GM12878 (cell line): ENCODE data around the gene TMEM186. TPM values are rescaled to one million over a fixed set of nuclear protein-coding genes. Genes with fewer than 3 reads are reported as not detected.

Source experiments
- ATAC-seq: fragments of 200-7000 bp; cut with Tn5 transposase; 3 replicates; pipeline ENCODE4 v1.9.1; 2020; ENCODE audit warnings: mild to moderate bottlenecking, moderate library complexity
- BruUV-seq: library from RNA; stranded (reverse); fragments of 400-500 nt; replicated peaks from 2 replicates; lab custom pipeline; 2021; lab: Mats Ljungman, UMichigan
- CTCF ChIA-PET: fragments of 300-600 bp; sonication (Branson Sonifier 250); formaldehyde crosslinking; extraction: SDS; loops from one replicate; lab custom pipeline; 2021; ENCODE audit warnings: inconsistent platforms; lab: Yijun Ruan, JAX
- POLR2A ChIA-PET: fragments of 350-600 bp; formaldehyde crosslinking; extraction: SDS; loops from one replicate; lab custom pipeline; 2021; ENCODE audit warnings: inconsistent platforms; lab: Charles Lee
- RAD21 ChIA-PET: fragments of 300-600 bp; sonication (Branson Sonifier 250); formaldehyde crosslinking; loops from one replicate; lab custom pipeline; 2023; ENCODE audit warnings: antibody characterized with exemption; ENCODE audit not compliant: unreplicated experiment; lab: Charles Lee
- SMC1A ChIA-PET: fragments of 300-600 bp; sonication (Branson Sonifier 250); formaldehyde crosslinking; loops from one replicate; lab custom pipeline; 2023; ENCODE audit not compliant: unreplicated experiment, uncharacterized antibody; lab: Charles Lee
- DNase-seq: peaks from one replicate; pipeline ENCODE4 v3.0.0-alpha.2; 2011; ENCODE audit warnings: low read depth, low spot score
- FAIRE-seq: peaks from 3 replicates; lab custom pipeline; 2011; peaks lifted over from hg19 to GRCh38; lab: Jason Lieb, UNC
- H2AFZ ChIP-seq: 2 replicates; pipeline ENCODE4 v1.6.0; 2011; ENCODE audit warnings: low read depth, low read length, control low read depth; ENCODE audit not compliant: control insufficient read depth
- H3K27ac ChIP-seq: 2 replicates; pipeline ENCODE4 v1.5.1; 2011; ENCODE audit warnings: control low read depth; ENCODE audit not compliant: control insufficient read depth, insufficient read depth
- H3K27me3 ChIP-seq, 2 experiments: replicated peaks in 1 of 2; 2 replicates each; pipeline versions ENCODE4 v1.6.0 to v1.6.1; 2011; ENCODE audit warnings: low read length in 1 of 2; ENCODE audit not compliant: control insufficient read depth in 2 of 2, insufficient read depth in 2 of 2
- H3K36me3 ChIP-seq, 2 experiments: 2 replicates each; pipeline ENCODE4 v1.5.1; 2011; ENCODE audit warnings: low read length in 1 of 2; ENCODE audit not compliant: control insufficient read depth in 2 of 2, insufficient read depth in 2 of 2
- H3K4me1 ChIP-seq: 2 replicates; pipeline ENCODE4 v1.6.1; 2011; ENCODE audit warnings: mild to moderate bottlenecking, low read length, moderate library complexity, mixed read lengths; ENCODE audit not compliant: control insufficient read depth, insufficient read depth
- H3K4me2 ChIP-seq: 2 replicates; pipeline ENCODE4 v1.6.0; 2011; ENCODE audit warnings: control low read depth; ENCODE audit not compliant: control insufficient read depth, insufficient read depth
- H3K4me3 ChIP-seq: fragments of 200-600 bp; sonication (generic); 2 replicates; pipeline ENCODE4 v1.5.1; 2016
- H3K79me2 ChIP-seq: 2 replicates; pipeline ENCODE4 v1.6.0; 2011; ENCODE audit warnings: low read length; ENCODE audit not compliant: control insufficient read depth, insufficient read depth
- H3K9ac ChIP-seq: 2 replicates; pipeline ENCODE4 v1.8.0; 2011; ENCODE audit warnings: low read length, control low read depth, mixed read lengths; ENCODE audit not compliant: control insufficient read depth, insufficient read depth
- H3K9me3 ChIP-seq: replicated peaks from 3 replicates; pipeline ENCODE4 v1.5.1; 2011; ENCODE audit warnings: mild to moderate bottlenecking, low read length; ENCODE audit not compliant: control insufficient read depth, insufficient read depth
- H4K20me1 ChIP-seq: 2 replicates; pipeline ENCODE4 v1.6.0; 2011; ENCODE audit not compliant: control insufficient read depth, insufficient read depth
- ATF3 ChIP-seq: IDR thresholded peaks from 2 replicates; pipeline ENCODE4 v1.6.1; 2011; ENCODE audit warnings: low read depth, mild to moderate bottlenecking, low read length, moderate library complexity, borderline replicate concordance; ENCODE audit errors: extremely low read depth
- BCLAF1 ChIP-seq: fragments of 450-650 bp; IDR thresholded peaks from 2 replicates; pipeline ENCODE4 v1.6.1; 2017; ENCODE audit warnings: antibody characterized with exemption, mild to moderate bottlenecking, moderate library complexity
- E2F8 ChIP-seq: fragments of 450-650 bp; IDR thresholded peaks from 2 replicates; pipeline ENCODE4 v1.6.1; 2018; ENCODE audit warnings: mild to moderate bottlenecking, low read depth, moderate library complexity; ENCODE audit not compliant: partially characterized antibody
- MAX ChIP-seq: IDR thresholded peaks from 2 replicates; pipeline ENCODE4 v1.6.1; 2012; ENCODE audit warnings: low read depth, low read length, improper control_type of control experiment
- NFYA ChIP-seq: IDR thresholded peaks from 2 replicates; pipeline ENCODE4 v1.6.1; 2011; ENCODE audit warnings: low read depth, mild to moderate bottlenecking, low read length, improper control_type of control experiment, borderline replicate concordance
- NR2C1 ChIP-seq: fragments of 450-650 bp; IDR thresholded peaks from 2 replicates; pipeline ENCODE4 v1.6.1; 2017; ENCODE audit warnings: antibody characterized with exemption, mild to moderate bottlenecking, moderate library complexity
- PKNOX1 ChIP-seq: fragments of 450-650 bp; IDR thresholded peaks from 2 replicates; pipeline ENCODE4 v1.6.1; 2016; ENCODE audit warnings: mild to moderate bottlenecking
- RAD21 ChIP-seq: IDR thresholded peaks from 2 replicates; pipeline ENCODE4 v1.6.1; 2011; ENCODE audit warnings: mild to moderate bottlenecking, low read depth, low read length, moderate library complexity; ENCODE audit not compliant: insufficient read depth
- TARDBP ChIP-seq: IDR thresholded peaks from 2 replicates; pipeline ENCODE4 v1.6.1; 2016; ENCODE audit warnings: borderline replicate concordance
- ZBTB33 ChIP-seq: fragments of 450-650 bp; IDR thresholded peaks from 2 replicates; pipeline ENCODE4 v1.6.1; 2017; ENCODE audit warnings: mild to moderate bottlenecking
- ZNF274 ChIP-seq: IDR thresholded peaks from one replicate; pipeline ENCODE4 v1.8.0; 2011; ENCODE audit not compliant: insufficient read length, insufficient read depth
- WGBS: methylation state at CpG from one replicate; pipeline ENCODE4 v1.1.6; 2016; ENCODE audit warnings: low lambda C conversion rate; ENCODE audit not compliant: insufficient replicate concordance, insufficient coverage; ENCODE audit errors: missing lambda C conversion rate; 5-methylcytosine and 5-hydroxymethylcytosine counted together
- in situ Hi-C: fragments of 300-500 bp; cut with MboI; formaldehyde crosslinking; loops from 9 replicates; pipeline ENCODE4 v1.14.3; 2018; ENCODE audit warnings: mixed read lengths
- intact Hi-C: fragments of 100-400 bp; cut with micrococcal nuclease; formaldehyde crosslinking; loops from one replicate; pipeline ENCODE4 v1.14.2; 2022; ENCODE audit not compliant: unreplicated experiment
- polyA plus RNA-seq, 11 experiments: library from polyadenylated mRNA; depleted of rRNA in 4 of 11; unstranded in 6 of 11; stranded (reverse) in 5 of 11; fragments of >200 nt; fragmentation: Nextera tagmentation in 4 of 11; fragmentation: Illumina TruSeq in 1 of 11; extraction: Ambion mirVana in 4 of 11; extraction: Trizol in 1 of 11; gene quantifications; 1 replicate in 1 of 11; 2 replicates in 10 of 11; pipeline versions ENCODE4 v1.2.1 to v1.2.3, GENCODE V29; 2011 to 2016; ENCODE audit warnings: inconsistent platforms in 2 of 11, missing spikeins in 2 of 11, low read depth in 1 of 11
- total RNA-seq, 4 experiments: library from RNA; depleted of rRNA in 3 of 4; stranded (reverse); fragments of >200 nt in 3 of 4; fragmentation: Illumina TruSeq in 1 of 4; extraction: Trizol in 1 of 4; gene quantifications; 2 replicates each; pipeline versions ENCODE4 v1.2.1 to v1.2.3, GENCODE V29; 2013 to 2021

The TMEM186 gene
- total and polyA plus RNA-seq, 10 of the 15 experiments (the other 5 are each of a cell fraction or from before 2014, with no cell fraction given) = 10.6 to 28.9 (median 17.0) TPM

GRCh38 chr16:8752706-8753105 is 44.7 kb downstream of the TMEM186 start:
- RAD21 ChIA-PET = no interaction called here
- in situ Hi-C loops = no loop called here
- TF ChIP-seq TARDBP (no peak), ATF3 (no peak), ZBTB33 (no peak), PKNOX1 (no peak), RAD21 (no peak), MAX (no peak), BCLAF1 (no peak), ZNF274 (no peak), NFYA (no peak), NR2C1 (no peak), E2F8 (no peak)

More at GRCh38 chr16:8752706-8753105, 44.7 kb downstream of the TMEM186 start:
- H3K9me3 ChIP-seq = no peaks in the 10 kb centered on the region
- POLR2A ChIA-PET = interaction anchor here (0.5 kb wide), 1 partner anchor 90 kb away, joined by 6 read pairs; no protein-coding TSS in a partner anchor
- no peaks in the 10 kb centered on the region for H3K4me1 ChIP-seq
- ATAC-seq = no peak
- no peaks in the 10 kb centered on the region for H3K36me3 ChIP-seq
- no peaks in the 10 kb centered on the region for H4K20me1 ChIP-seq
- no TSS peak for BruUV-seq
- intact Hi-C loops = no loop called here
- no peak overlapping the region for H3K27ac ChIP-seq
- no peaks in the 10 kb centered on the region for H3K79me2 ChIP-seq
- H3K4me3 ChIP-seq = no peak overlapping the region
- 0% methylated on average over 2 of the region's 2 CpGs for WGBS
- SMC1A ChIA-PET = interaction anchor here (1.3 to 1.4 kb wide), 2 partner anchors 10 to 12 kb away, joined by 3 read pairs; no protein-coding TSS in a partner anchor
- H3K27me3 ChIP-seq = no peaks in the 10 kb centered on the region
- H3K9ac ChIP-seq = no peak overlapping the region
- no peak for DNase-seq
- no peak for FAIRE-seq
- no peak overlapping the region for H2AFZ ChIP-seq
- CTCF ChIA-PET = interaction anchor here (0.6 kb wide), 1 partner anchor 37 kb away, joined by 5 read pairs; no protein-coding TSS in a partner anchor
- no peak overlapping the region for H3K4me2 ChIP-seq
